ENCODE results near the gene FAT1.
"Not testable (repeated sequence)": the region's sequence is repeated elsewhere in the genome, so short reads cannot be mapped to it uniquely, and the experiment has no call there.

Gene FAT1

DNA sequence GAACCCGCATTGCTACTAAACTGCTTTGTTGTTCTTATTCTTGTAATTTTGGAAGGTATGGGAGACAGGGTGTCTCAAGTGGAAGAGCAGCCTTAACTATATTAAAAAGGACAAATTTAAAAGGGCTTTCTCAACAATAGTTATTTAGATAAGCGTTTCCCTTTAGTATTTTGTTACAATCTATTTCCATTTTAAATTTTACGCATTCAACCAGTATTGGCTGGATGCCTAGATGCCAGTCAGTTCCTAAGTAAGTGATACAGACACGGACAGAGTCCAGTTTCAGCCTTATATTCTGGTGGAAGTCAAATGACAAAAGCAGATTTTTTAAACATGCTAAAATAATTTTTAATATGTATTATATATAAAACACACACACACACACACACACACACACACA lies 28.3 kb downstream of the FAT1 start:
- DNase-seq: no peak

DNA sequence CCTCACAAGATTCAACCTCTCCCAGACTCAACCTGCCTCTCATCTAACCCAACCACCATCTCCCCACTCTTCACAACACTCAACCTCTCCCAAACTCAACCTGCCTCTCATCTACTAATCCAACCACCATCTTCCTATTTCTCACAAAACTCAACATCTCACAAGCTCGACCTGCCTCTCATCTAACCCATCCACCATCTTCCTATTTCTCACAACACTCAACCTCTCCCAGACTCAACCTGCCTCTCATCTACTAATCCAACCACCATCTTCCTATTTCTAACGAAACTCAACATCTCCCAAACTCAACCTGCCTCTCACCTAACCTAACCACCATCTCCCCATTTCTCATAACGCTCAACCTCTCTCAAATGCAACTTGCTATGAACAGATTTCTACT lies 29.8 kb downstream of the FAT1 start:
- DNase-seq: no peak

DNA sequence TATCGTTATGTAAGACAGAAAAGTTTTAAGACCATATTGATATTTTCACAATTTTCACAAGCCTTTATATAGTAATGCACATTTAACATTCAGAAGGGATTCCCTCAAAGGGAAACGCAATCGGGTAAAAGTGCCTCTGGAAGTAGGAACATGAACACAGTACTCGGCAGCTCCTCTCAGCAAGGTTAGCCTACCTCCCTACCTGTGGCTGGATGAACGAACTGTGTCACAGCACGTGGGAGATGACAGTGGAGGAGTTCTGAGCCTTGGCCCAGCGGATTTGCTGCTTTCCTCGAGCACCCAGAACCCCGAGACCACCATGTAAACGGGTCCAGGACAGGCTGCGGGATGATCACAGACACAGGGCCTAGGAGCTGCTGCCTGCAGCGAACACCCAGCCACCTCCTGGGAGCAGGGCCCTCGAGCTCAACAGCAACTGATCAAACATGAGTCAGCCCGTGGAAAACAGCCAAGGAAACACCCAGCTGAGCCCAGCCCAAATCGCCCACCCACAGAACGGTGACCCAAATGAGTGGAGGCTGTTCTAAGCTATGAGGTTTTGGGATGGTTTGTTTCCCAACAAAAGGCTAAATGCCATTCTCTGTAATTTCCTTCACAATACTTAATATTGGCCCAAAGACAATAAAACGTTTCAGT lies 30.4 kb downstream of the FAT1 start:
- DNase-seq: no peak

DNA sequence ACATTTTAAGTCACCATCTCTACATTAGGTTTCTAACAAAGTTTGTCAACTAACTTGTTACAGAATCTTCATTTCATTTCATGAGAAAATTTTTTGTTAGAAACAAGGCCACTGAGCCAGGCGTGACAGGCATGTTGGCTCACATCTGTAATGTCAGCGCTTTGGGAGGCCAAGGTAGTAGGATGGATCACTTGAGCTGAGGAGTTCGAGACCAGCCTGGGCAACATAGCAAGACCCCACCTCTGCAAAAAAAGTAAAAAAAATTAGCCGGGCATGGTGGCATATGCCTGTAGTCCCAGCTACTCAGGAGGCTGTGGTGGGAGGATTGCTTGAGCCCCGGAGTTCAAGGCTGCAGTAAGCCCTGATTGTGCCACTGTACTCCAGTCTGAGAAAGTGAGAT lies 32.3 kb downstream of the FAT1 start:
- DNase-seq: no peak

DNA sequence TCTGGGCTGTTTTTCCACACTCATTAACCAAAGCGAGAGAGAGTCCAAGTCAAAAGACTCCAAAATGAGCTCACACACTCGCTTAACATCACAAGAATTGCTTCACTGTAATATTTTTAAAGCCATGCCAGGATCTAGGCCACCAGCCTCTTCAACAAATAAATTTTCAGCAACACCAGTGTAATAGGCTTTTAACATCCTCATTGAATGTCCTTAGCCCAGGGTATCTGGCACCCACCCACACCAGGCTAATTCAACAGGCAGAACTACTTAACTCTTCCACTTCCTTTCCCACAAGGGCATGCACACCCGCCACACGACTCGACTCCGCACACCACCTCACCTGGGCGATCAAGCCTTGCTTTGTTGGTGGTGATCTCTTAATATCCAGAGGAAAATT lies 34.2 kb downstream of the FAT1 start:
- DNase-seq: no peak

DNA sequence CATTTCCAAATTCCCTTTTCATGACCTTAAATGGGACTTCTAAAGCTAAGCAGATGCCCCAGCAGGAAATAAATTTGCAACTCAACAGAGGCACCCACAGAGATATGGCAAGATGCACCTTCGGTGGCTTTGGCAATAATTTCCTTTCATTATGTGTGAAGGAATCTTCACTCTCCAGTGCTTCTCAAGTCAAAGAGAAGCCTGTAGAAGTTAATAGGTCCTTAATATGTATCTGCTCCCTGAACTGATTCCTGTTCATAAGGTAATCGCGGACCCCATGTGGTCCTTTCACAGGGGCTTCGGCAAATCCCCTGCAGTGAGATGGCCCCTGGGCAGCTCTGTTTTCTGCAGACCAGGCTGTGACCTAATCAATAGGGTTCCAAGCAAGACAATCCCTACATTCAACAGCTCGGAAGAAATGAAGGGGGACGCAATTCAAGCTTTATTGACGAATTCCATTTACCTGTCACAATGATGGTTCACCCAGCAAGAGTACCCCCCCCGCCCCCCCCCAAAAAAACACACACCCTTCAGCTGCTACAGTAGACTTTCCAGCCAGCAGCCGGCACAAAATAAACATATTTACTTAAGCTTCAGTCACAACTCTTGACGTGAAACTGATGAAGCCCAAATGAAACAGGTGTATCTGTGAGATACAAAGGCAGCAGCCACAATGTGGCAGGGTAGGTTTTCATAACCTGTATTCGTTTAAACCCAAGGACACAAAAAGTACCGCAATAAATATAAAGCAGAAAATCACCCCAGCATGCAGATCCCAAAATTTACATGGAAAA lies 35.3 kb downstream of the FAT1 start:
- DNase-seq: no peak

DNA sequence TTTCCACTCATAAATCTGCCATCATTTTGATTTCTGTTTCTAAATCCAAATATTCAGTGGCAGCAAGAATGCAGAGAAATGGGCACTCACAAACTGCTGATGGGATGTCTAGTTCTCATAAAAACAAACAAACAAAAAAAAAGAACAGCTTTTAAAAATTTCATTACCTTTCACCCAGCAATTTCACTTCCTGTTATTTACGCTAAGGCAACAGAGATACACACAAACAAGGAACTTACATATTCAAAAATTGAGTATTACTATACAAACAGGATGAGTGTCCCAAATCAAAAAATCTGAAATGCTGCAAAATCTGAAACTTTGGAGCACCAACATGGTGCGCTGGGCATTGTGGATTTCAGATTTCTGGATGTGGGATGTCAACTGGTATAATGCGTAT lies 36.4 kb downstream of the FAT1 start:
- DNase-seq: no peak

DNA sequence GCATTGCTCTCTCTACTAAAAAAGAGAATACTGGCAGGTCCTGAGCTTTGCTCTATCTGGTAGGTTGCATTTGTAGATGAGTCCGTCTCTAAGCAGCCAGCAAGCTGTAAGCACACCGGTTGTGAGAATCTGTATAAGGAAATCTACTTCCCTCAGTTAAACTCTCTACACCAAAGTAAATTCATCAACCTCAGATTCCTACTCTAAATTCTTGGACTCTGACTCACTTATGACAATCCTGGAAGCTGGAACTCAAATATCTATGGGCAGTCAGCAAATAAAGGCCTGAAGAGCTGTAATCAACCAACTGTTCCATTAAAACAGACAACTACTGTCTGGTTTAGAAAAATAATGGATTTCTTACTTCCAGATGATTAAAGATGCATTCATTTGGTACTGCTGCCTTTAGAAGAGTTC lies 37.9 kb downstream of the FAT1 start:
- DNase-seq: no peak

DNA sequence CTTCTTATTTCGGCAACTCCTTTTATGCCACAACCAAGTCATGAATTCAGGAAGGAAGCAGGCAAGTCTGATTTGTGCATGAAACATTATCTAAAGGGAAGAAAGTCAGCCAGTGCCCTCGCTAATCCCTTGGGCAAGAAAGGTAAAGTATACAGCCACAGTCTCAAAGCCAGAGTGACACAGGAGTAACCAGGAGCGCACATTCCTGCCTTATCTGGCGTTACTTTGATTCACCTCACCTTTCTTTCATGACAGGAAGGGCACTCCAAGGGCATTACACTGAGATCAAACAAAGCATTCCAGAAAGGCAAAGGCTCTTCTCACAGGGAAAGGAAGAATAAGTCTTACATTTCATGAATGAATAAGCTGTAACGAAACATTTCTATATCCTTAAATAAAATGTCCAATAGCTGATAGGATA lies 38.8 kb downstream of the FAT1 start:
- DNase-seq: no peak

DNA sequence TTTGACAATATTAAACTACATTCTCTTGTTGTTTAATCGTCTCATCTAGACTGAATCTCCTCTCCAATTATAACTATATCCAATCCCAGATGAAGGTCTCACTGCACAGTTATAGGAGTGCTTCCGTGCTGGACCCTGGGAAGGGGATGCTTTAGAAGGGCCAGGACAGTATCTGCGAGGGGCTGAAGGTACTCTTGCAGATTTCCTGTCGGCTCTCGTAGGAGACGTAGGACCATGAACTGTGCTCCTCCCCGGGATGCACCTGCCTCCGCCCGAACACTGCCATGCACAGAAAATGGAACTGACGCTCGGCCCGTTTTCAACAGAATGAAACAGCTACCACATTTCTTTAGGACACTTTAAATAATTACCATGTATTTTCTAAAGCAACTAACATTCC lies 39.4 kb downstream of the FAT1 start:
- no peak for DNase-seq

DNA sequence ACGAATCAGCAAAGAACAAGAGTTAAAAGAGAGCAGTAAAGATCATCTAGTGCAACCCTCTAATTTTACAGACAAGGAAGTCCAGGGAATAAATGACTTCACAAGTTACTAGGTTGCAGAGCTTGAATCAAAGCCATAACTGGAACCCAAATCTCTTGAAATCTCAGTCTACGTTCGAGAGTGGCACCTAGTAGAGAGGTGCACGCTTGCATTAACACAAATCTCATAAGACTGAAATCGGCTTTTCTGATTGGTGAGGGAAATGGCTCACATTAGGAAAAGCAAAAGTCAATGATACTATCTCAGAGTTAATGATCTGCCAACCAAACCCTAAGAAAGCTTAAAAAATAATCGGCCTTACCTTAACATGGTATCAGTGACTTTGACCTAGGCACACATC lies 43.0 kb downstream of the FAT1 start:
- no peak for DNase-seq

DNA sequence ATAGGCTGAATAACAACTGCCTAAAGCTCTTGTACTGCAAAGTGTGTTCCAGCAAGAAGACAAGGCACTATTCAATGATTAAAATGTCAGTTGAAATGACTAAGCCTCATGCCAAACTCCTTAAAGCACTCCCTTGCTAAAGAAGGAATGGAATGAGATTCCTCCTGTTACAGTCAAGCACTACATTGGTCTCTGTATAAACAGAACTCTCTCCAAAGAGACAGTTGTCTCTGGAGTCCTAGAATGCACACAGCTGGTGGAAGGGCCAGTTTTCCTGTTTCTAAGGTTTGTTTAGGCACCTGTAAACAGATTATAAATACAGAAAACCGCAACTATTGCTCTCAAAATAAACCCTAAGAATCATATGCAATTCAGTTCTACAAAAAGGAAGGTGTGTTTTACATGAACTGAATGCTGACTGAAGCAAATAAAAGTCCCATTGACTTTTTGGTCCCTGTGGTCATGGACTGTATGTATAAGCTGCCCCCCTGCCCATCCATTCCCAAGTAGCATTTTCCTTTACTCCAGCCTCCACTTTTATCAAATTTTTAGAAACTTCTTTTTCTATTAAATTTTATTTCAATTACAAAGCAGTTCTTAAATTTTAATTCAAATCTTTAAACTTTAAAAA lies 47.0 kb downstream of the FAT1 start:
- DNase-seq: no peak

DNA sequence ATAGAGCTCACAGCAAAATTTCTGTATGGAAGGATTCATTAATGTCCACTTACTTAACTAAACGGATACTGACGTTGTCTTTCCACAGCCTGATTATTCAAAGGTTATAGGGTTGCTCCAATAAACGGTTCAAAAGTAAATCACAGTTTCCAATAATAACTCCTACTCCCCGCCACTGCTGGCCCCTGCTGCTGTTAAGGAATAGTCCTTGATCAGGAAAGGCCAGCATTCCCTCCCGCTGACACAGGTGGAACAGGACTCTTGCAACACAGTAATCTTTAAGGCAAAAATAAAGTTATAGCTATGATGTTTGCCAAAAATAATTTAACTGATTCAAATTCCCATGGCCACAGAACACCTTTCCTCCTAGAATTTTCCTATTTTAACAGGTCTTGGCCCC lies 53.9 kb downstream of the FAT1 start:
- DNase-seq: no peak

DNA sequence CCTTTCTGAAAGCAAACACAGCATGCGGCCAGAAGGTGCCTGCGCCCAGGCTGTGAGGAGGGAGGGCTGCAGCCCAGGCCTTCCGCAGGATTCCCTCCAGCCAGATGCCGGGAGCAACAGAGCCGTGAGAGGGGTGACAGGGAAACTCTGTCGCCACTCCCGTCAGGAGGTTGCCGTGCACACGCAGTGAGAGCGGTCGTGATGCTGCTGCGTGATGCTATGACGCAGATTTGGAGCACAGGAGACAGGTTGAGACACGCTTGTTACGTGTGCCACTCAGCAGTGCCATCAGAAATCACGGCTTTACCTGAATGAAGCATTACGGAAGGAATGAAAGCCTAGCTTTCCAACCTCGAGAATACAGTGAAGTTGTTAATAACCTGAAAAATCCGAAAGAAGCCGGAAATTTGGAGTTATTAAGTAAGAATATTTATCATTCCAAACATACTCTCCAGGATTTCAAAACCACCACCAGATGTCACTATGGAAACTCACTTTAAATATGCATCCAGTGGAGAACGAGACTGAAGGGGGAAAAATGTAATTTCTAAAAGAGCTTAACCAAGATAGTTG lies 54.4 kb downstream of the FAT1 start:
- DNase-seq: no peak

DNA sequence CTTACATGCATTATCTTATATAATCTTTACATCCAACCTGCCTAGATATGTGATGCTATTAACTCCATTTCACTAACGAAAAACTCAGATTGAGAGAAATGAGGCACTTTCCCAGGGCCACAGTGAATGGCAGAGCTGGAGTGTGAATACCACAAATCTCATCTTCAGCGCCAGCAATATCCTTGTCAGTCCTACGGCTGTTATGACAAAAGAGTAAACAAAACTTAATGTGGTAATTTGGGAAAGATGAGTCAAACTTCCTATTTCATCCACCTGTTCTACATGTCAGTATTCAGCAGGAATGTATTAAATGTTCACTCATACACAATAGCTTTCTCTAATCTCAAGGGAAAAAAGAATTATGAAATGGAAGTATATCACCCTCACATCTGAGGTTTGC lies 56.9 kb downstream of the FAT1 start:
- DNase-seq: no peak

DNA sequence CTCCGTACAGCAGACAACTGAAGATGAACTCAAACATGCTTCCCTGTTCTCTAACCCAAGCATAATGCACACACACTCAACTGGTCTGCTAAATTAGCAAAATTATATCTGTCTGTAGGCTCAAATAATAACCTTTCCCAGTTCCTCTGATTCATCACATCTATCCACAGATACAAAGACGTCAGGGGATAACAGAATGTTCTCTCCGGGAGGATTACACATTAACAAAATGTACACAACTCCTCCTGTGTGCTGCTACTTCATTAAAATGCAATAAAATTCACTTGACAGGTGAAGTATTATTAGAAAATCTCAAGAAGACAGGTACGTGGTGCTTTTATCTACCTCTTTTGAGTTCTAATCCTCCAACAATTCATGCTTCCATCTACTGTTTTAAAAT lies 57.4 kb downstream of the FAT1 start:
- DNase-seq: no peak

DNA sequence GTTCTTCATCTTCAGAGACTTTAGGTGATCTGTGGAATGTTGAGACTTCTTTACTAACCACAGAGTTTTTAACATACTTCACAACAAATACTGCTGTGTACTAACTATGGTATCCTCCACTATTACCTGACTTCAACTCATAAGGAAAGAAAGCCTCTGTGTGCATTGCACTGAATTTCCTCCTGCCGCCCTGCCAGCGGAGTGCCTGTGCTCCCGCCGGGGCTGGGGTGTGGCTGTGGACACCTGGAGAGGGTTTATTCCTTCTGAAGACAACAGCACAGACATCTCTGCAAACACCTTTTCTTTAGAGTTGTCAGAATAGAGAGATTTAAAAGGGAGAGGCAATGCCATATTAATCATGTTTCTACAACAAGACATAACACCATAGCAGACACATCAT lies 63.3 kb downstream of the FAT1 start:
- no peak for DNase-seq

DNA sequence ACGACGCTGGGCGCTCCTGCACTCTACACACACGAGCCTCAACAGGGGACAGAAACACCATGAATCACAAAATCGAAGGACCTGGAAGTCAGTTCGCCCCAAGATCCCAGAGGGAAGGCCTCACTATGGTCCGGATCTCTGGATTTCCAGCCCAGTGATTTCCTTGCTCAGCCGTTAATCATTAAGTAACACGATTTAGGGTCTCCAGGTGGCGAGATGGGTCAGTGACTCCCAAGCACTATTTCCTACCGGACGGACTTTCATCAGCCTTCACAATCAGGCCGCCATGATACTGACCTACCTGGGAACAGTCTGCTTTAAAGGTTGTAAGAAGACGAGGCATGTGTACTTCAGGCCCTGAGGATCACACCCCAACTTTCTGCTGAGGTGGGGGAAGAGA lies 63.7 kb downstream of the FAT1 start:
- no peak for DNase-seq

DNA sequence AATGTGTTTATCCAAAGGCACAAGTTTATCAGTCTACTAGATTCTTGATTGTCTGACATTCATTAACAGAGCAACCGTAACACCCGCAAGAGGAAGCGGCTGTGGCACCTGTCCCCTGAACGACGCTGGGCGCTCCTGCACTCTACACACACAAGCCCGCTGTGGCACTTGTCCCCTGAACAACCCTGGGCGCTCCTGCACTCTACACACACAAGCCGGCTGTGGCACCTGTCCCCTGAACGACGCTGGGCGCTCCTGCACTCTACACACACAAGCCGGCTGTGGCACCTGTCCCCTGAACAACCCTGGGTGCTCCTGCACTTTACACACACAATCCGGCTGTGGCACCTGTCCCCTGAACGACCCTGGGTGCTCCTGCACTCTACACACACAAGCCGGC lies 64.2 kb downstream of the FAT1 start:
- not testable (repeated sequence) for DNase-seq

DNA sequence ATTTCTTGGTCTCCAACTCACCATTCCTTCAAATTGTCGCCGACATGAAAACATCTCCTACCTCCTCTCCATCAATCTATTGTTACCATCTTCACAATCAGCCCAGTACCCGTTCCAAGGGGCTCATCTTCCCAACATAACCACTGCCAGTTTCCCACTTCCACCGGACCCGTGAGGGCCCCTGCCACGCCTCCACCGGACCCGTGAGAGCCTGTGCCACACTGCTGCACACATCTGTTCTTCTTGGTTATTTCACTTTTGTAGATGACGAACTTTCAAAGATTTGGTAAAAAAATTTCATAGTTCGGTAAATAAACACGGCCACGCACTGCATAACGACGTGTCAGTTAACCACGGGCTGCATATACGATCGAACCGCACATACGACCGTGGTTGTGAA lies 65.0 kb downstream of the FAT1 start:
- no peak for DNase-seq

DNA sequence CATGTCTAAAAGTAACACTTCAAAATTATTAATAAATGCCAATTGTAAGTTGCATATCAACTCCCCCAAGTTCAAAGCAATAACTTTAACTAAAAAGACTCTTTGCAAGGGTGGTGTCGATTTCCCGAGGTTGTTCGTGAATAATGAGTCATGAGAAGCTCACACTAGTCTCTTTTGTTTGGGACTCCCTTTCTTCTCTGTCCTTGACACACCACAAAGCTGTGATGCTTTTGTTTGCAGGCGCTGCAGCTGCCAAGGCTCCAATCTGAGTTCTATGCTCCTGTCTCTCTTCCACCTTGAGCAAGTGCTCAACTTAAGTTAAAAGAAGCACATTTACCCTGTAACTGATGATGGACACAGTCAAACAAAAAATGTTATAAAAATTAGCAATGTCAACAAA lies 65.9 kb downstream of the FAT1 start:
- no peak for DNase-seq

DNA sequence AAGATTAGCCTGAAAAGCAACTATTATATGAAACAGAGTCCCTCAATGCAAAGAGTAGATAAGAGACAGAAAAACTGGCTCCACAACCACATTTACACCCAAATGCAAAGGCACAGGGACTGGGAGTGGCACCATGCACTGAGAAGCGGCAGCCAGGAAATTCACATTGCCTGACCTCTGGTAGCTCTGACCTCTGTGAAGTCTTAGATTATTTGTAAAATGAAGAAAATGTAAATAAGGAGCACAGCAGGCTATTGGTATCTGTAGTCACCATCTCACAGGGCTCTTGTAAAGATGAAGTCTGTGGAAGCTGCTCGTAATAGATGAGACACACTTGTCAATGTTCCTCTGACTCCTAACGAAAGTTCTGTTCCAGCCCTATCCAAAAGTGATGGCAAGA lies 69.7 kb downstream of the FAT1 start:
- no peak for DNase-seq

DNA sequence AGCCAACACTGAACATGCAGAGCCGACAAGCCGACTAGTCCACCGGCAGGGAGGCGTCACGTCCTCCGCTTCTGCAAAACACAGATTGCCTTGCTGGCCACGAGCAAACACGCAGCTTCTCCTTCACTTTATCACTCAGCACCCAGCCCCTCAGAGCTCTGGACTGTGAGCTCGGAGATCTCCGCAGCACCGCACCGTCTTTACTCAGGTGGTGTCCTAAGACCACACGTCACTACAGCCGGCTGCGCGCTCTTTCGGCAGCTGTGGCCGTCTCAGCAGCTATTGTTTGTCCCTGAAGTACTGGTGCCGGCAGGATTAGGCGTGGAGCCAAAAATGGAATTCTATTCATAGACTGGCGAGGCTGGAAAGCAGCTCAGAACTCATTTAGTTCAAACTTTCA lies 72.0 kb downstream of the FAT1 start:
- peak; percentile 55 for DNase-seq

DNA sequence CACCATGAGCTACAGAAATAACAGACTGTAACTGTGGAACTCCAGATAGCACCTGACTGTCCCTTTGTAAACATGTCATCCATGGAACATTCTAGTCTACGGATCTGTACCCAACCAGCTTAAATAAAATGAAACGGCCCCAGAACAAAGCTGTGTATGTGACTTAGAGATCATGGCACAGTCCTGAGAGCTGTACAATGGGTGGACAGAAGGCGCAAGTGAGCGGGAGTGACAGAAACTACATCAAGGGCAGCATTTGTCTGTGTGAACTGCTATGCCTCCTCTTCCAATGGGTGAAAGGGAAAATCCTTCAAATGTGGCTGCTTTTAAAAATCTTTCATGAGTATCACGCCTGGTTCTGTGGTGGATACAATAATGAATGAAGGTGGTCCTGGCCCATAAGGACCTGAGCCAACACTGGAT lies 72.5 kb downstream of the FAT1 start:
- DNase-seq: no peak

All from COR-L47 (cell line).